Trophoblast cell (in vitro differentiated cells and primary cell): ENCODE results near the gene NR6A1.

Experiments used
- DNase-seq, 2 donors: peaks; one replicate each; pipeline ENCODE4 v3.0.0-alpha.2; 2016
- H2AFZ ChIP-seq: 2 replicates; pipeline ENCODE4 v1.6.1; 2013; ENCODE audit warnings: low read length, moderate library complexity, mild to moderate bottlenecking; ENCODE audit not compliant: insufficient read depth, poor library complexity
- H2AK5ac ChIP-seq: 2 replicates; pipeline ENCODE4 v1.6.1; 2013; ENCODE audit warnings: mild to moderate bottlenecking, low read length
- H2BK120ac ChIP-seq: 2 replicates; pipeline ENCODE4 v1.6.1; 2013; ENCODE audit warnings: low read length, mild to moderate bottlenecking, moderate library complexity; ENCODE audit not compliant: insufficient read depth, poor library complexity
- H2BK12ac ChIP-seq: 2 replicates; pipeline ENCODE4 v1.6.1; 2013; ENCODE audit warnings: mild to moderate bottlenecking, low read length, moderate library complexity
- H2BK5ac ChIP-seq: 2 replicates; pipeline ENCODE4 v1.6.1; 2013; ENCODE audit warnings: low read length, low read depth, moderate library complexity, mild to moderate bottlenecking; ENCODE audit not compliant: poor library complexity
- H3K14ac ChIP-seq: 2 replicates; pipeline ENCODE4 v1.6.1; 2013; ENCODE audit warnings: mild to moderate bottlenecking, low read length
- H3K18ac ChIP-seq: 2 replicates; pipeline ENCODE4 v1.6.1; 2013; ENCODE audit warnings: mild to moderate bottlenecking, low read length
- H3K23ac ChIP-seq: 2 replicates; pipeline ENCODE4 v1.6.1; 2013; ENCODE audit warnings: low read length
- H3K27ac ChIP-seq: 2 replicates; pipeline ENCODE4 v1.5.1; 2013; ENCODE audit warnings: low read depth, mild to moderate bottlenecking, inconsistent platforms, low read length, moderate library complexity
- H3K27me3 ChIP-seq: 2 replicates; pipeline ENCODE4 v1.6.1; 2013; ENCODE audit warnings: inconsistent platforms, mild to moderate bottlenecking, low read length, moderate library complexity; ENCODE audit not compliant: insufficient read depth
- H3K36me3 ChIP-seq, 2 experiments: 1 replicate in 1 of 2; 2 replicates in 1 of 2; pipeline ENCODE4 v1.6.1; 2013; ENCODE audit warnings: low read length in 2 of 2, mild to moderate bottlenecking in 2 of 2, moderate library complexity in 1 of 2; ENCODE audit not compliant: insufficient read depth in 2 of 2, control insufficient read depth in 1 of 2
- H3K4ac ChIP-seq: 2 replicates; pipeline ENCODE4 v1.6.1; 2013; ENCODE audit warnings: low read depth, mild to moderate bottlenecking, low read length, moderate library complexity
- H3K4me1 ChIP-seq, 2 experiments: 1 replicate in 1 of 2; 2 replicates in 1 of 2; pipeline ENCODE4 v1.6.1; 2013; ENCODE audit warnings: low read length in 2 of 2, mild to moderate bottlenecking in 2 of 2, moderate library complexity in 1 of 2; ENCODE audit not compliant: insufficient read depth in 2 of 2, control insufficient read depth in 1 of 2
- H3K4me2 ChIP-seq: 2 replicates; pipeline ENCODE4 v1.6.1; 2013; ENCODE audit warnings: inconsistent platforms, mild to moderate bottlenecking, low read length, moderate library complexity
- H3K4me3 ChIP-seq: 2 replicates; pipeline ENCODE4 v1.5.1; 2013; ENCODE audit warnings: mild to moderate bottlenecking, low read depth, low read length, inconsistent platforms
- H3K79me1 ChIP-seq: one replicate; pipeline ENCODE4 v1.6.1; 2013; ENCODE audit warnings: low read length
- H3K79me2 ChIP-seq: 2 replicates; pipeline ENCODE4 v1.6.1; 2013; ENCODE audit warnings: low read length, mild to moderate bottlenecking; ENCODE audit not compliant: control insufficient read depth, insufficient read depth, poor library complexity
- H3K9ac ChIP-seq: 2 replicates; pipeline ENCODE4 v1.6.1; 2013; ENCODE audit warnings: mild to moderate bottlenecking, low read length
- H3K9me3 ChIP-seq: 2 replicates; pipeline ENCODE4 v1.6.1; 2013; ENCODE audit warnings: low read depth, mild to moderate bottlenecking, control low read depth, inconsistent platforms, low read length; ENCODE audit not compliant: insufficient read depth
- H4K12ac ChIP-seq: 2 replicates; pipeline ENCODE4 v1.6.1; 2013; ENCODE audit warnings: low read depth, mild to moderate bottlenecking, low read length, moderate library complexity
- H4K8ac ChIP-seq: 2 replicates; pipeline ENCODE4 v1.6.1; 2013; ENCODE audit warnings: low read depth, mild to moderate bottlenecking, low read length, moderate library complexity
- H4K91ac ChIP-seq: one replicate; pipeline ENCODE4 v1.6.1; 2013; ENCODE audit warnings: low read depth, mild to moderate bottlenecking, low read length, moderate library complexity
- WGBS: extraction: QIAGEN DNeasy Blood & Tissue Kit; methylation state at CpG from one replicate; pipeline ENCODE4 v1.1.7; 2013; ENCODE audit warnings: missing lambda C conversion rate; ENCODE audit not compliant: insufficient read length, insufficient coverage; ENCODE audit errors: extremely low coverage; 5-methylcytosine and 5-hydroxymethylcytosine counted together

NR6A1 gene

DNA sequence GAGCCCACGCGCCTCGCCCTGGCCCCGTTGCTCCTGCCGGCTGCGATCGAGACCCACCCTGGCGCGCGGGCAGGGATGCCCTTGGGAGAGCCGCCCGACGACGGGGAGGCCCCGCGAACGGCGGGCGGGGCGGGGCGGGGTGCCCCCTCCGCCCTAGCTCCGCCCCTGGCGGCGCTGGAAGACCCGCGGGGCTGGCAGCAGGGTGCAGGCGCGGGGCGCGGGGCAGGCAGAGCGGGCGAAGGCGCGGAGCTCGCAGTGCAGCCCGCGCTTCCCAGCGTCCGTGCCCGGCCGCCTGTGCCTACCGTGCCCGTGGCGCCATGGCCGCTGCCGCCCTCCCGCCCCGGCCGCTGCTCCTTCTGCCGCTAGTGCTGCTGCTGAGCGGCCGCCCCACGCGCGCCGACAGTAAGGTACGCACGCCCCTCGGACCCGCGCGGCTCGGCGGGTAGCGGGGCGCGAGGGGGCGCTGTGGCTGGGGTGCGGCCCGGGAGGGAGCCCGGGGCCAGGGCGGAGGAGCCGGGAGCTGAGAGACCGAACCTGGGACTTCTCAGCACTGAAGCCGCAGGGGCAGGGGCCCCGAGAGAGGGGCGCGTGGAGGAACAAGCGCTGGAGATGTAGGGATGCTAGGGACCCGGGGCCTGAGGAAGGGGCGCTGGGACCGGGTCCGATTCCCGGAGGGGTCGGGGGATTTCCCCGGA, 6.0 kb upstream of the NR6A1 start, which contains the start of gene OLFML2A:
OLFML2A (plus strand) TSS at position 180 of the 695 bp plus-strand sequence; CDS start at position 318, 138 bp downstream.
- H4K12ac ChIP-seq = peak within 1 kb of the TSS; percentile 39
- peak within 1 kb of the TSS; percentile 89 for H3K14ac ChIP-seq
- peak within 1 kb of the TSS; percentile 95 for H3K18ac ChIP-seq
- H3K27ac ChIP-seq = no peak within 1 kb of the TSS
- H2AK5ac ChIP-seq = peak within 1 kb of the TSS; percentile 10
- H3K79me1 ChIP-seq = peaks cover 29% of the 10 kb centered on the region
- H2BK12ac ChIP-seq = peak within 1 kb of the TSS; percentile 59
- no peaks in the 10 kb centered on the region for H3K27me3 ChIP-seq
- H3K4ac ChIP-seq = peak within 1 kb of the TSS; percentile 37
- H3K4me1 ChIP-seq = peaks cover 21 to 24% of the 10 kb centered on the region in 2 experiments
- no peaks in the 10 kb centered on the region for H3K9me3 ChIP-seq
- H3K9ac ChIP-seq = peak within 1 kb of the TSS; percentile 83
- peak within 1 kb of the TSS; percentile 90 for H4K91ac ChIP-seq
- no CpG with 5 or more reads among the region's 87 CpGs for WGBS
- no peak within 1 kb of the TSS for H3K23ac ChIP-seq
- H3K4me2 ChIP-seq = peak within 1 kb of the TSS; percentile 70
- H4K8ac ChIP-seq = peak within 1 kb of the TSS; percentile 82
- DNase-seq = no peak
- peak within 1 kb of the TSS; percentile 82 for H3K4me3 ChIP-seq
- H3K79me2 ChIP-seq = peaks cover 9% of the 10 kb centered on the region
- H2BK120ac ChIP-seq = peak within 1 kb of the TSS; percentile 56
- peak within 1 kb of the TSS; percentile 77 for H2AFZ ChIP-seq
- peak within 1 kb of the TSS; percentile 50 for H2BK5ac ChIP-seq
- peaks cover 0 to 2% of the 10 kb centered on the region in 2 experiments for H3K36me3 ChIP-seq

DNA sequence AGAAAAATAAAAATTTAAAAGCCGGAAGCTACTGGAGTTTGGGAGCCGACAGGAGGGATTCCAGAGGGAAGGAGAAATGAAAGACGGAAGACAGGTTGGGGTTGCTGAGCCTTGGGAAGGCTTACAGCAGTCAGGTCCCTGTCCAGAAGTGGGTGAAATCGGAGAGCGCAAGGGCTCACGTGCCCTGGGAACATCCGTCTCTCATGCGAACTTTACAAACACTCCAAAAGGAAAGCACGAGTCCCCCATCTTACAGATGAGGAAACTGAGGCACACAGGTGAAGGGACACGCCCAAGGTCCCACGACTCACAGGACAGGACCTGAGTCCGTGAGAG, 5.5 kb upstream of the NR6A1 start:
- peak overlapping the region; percentile 59 for H2BK12ac ChIP-seq
- H3K9ac ChIP-seq = no peak overlapping the region
- H3K79me2 ChIP-seq = peaks cover 9% of the 10 kb centered on the region
- peak overlapping the region; percentile 39 for H4K12ac ChIP-seq
- H3K4ac ChIP-seq = peak overlapping the region; percentile 15
- H3K4me2 ChIP-seq = peak overlapping the region; percentile 70
- no peak overlapping the region for H3K27ac ChIP-seq
- H3K4me3 ChIP-seq = peak overlapping the region; percentile 82
- DNase-seq = no peak
- H2AFZ ChIP-seq = peak overlapping the region; percentile 56
- H3K14ac ChIP-seq = peak overlapping the region; percentile 89
- no peak overlapping the region for H3K23ac ChIP-seq
- no peak overlapping the region for H2AK5ac ChIP-seq
- H3K4me1 ChIP-seq = peaks cover 21 to 24% of the 10 kb centered on the region in 2 experiments
- H3K18ac ChIP-seq = peak overlapping the region; percentile 65
- H3K9me3 ChIP-seq = no peaks in the 10 kb centered on the region
- H4K8ac ChIP-seq = peak overlapping the region; percentile 52
- WGBS = no CpG with 5 or more reads among the region's 12 CpGs
- peak overlapping the region; percentile 0 for H2BK120ac ChIP-seq
- H4K91ac ChIP-seq = peak overlapping the region; percentile 90
- H3K36me3 ChIP-seq = no peaks in the 10 kb centered on the region
- H3K79me1 ChIP-seq = peaks cover 29% of the 10 kb centered on the region
- H3K27me3 ChIP-seq = no peaks in the 10 kb centered on the region
- no peak overlapping the region for H2BK5ac ChIP-seq

DNA sequence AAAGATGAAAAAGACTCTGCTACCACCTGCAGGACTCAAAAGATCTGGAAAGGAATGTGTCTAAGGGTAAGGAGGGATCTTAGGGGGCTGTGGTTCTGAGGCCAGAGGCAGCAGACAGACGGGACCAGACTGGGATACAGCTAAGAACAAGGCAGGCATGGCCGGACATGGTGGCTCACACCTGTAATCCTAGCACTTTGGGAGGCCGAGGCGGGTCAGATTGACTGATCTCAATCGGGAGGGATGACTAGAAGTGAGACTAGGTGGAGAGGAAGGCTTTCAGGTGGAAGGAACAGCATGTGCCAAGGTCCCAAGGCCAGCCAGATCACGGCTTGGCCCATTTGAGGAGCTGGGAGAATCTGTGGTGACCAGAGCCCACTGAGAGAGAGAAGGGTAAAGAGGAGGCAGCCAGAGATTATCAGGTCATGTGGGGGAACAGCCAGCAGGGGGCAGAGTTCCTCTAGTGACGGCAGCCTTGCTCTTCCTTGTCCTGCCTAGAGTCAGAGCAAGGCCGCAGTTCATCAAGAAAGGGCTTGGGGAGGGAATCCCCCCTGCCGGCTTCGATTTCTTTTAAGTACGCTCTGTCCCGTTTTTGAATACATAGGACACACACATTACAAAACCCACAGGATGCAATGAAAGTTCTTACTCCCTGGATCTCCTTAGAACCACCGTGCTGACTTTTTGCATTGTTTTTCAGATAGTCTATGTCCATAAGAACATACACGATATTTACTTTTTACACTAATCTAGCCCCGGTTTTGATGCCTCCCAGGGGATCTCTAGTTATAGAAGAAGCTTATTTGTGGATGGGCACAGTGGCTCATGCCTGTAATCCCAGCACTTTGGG, 3.2 kb upstream of the NR6A1 start:
- Histone ChIP-seq H3K18ac (no peak overlapping the region), H3K36me3 (no peaks in the 10 kb centered on the region), H3K9me3 (no peaks in the 10 kb centered on the region), H2BK120ac (no peak overlapping the region), H3K79me1 (peaks cover 20% of the 10 kb centered on the region), H3K4me2 (no peak overlapping the region), H3K79me2 (peaks cover 9% of the 10 kb centered on the region), H3K27me3 (peaks cover 7% of the 10 kb centered on the region), H4K8ac (no peak overlapping the region), H3K9ac (no peak overlapping the region), H4K12ac (no peak overlapping the region), H3K4me3 (no peak overlapping the region), H3K4me1 (peaks cover 14 to 15% of the 10 kb centered on the region in 2 experiments), H2AK5ac (peak overlapping the region; percentile 62), H2BK5ac (no peak overlapping the region), H4K91ac (no peak overlapping the region), H3K27ac (no peak overlapping the region), H3K4ac (no peak overlapping the region), H2BK12ac (peak overlapping the region; percentile 18), H3K23ac (no peak overlapping the region), H3K14ac (no peak overlapping the region), H2AFZ (no peak overlapping the region)
- peak; percentile 79 to 90 for DNase-seq
- no CpG with 5 or more reads among the region's 15 CpGs for WGBS

DNA sequence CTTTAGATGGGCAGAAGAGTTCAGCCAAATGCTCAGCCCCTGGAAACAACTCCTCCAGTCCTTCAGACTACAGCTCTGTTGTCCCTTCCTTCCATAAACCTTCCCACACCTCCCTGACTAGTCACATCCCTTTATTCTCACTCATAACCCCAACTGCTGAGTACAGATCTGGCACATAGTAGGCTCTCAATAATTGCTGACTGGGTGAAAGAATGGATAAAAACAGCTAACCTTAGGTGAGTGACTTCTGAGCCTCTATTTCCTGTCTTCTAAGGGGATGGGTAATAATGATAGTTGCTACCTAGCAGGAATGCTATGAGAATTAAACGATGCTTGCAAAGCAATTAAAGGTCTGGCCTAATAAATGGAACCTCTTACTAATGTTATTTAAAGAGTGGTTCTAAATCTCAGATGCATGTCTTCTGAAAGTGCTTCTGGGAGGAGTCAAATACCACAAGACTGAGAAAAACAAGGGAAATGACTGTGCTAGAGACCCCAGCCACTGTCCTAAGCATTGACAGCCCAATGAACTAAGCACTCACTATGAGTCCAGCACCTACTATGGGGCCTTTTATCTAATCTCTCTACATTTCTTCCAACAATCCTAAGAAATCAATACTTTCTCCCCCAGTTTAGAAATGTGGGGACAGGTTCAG, 2.5 kb upstream of the NR6A1 start:
- H3K79me2 ChIP-seq = peaks cover 7% of the 10 kb centered on the region
- H3K14ac ChIP-seq = no peak overlapping the region
- H2AK5ac ChIP-seq = no peak overlapping the region
- H2BK12ac ChIP-seq = no peak overlapping the region
- no peak overlapping the region for H4K91ac ChIP-seq
- H2BK5ac ChIP-seq = no peak overlapping the region
- no peaks in the 10 kb centered on the region for H3K9me3 ChIP-seq
- H3K4me2 ChIP-seq = no peak overlapping the region
- DNase-seq = no peak
- no peak overlapping the region for H3K4me3 ChIP-seq
- peaks cover 9% of the 10 kb centered on the region for H3K27me3 ChIP-seq
- H3K23ac ChIP-seq = no peak overlapping the region
- H3K79me1 ChIP-seq = peaks cover 13% of the 10 kb centered on the region
- no peak overlapping the region for H3K4ac ChIP-seq
- no peak overlapping the region for H3K18ac ChIP-seq
- H4K8ac ChIP-seq = no peak overlapping the region
- no peak overlapping the region for H2AFZ ChIP-seq
- H4K12ac ChIP-seq = no peak overlapping the region
- peaks cover 8 to 10% of the 10 kb centered on the region in 2 experiments for H3K4me1 ChIP-seq
- H3K9ac ChIP-seq = no peak overlapping the region
- WGBS = no CpG with 5 or more reads among the region's 1 CpG
- no peaks in the 10 kb centered on the region for H3K36me3 ChIP-seq
- H2BK120ac ChIP-seq = no peak overlapping the region
- H3K27ac ChIP-seq = no peak overlapping the region
